SW 1271 (cell line): ENCODE data around the gene RPL23.
A peak's percentile ranks its signal among the peaks of the same experiment; 100 is the strongest.

Experiments used
- DNase-seq, 2 experiments: peaks; one replicate each; lab custom pipeline; 2025; lab: John Stamatoyannopoulos, UW

RPL23 gene

GRCh38 chr17:38853292-38854219 is at the start of gene RPL23:
Gene RPL23, minus strand, starts transcription at chr17:38853721. Its CDS starts 11 bp downstream, at chr17:38853710.
- DNase-seq: peak; percentile 88 to 98

DNA sequence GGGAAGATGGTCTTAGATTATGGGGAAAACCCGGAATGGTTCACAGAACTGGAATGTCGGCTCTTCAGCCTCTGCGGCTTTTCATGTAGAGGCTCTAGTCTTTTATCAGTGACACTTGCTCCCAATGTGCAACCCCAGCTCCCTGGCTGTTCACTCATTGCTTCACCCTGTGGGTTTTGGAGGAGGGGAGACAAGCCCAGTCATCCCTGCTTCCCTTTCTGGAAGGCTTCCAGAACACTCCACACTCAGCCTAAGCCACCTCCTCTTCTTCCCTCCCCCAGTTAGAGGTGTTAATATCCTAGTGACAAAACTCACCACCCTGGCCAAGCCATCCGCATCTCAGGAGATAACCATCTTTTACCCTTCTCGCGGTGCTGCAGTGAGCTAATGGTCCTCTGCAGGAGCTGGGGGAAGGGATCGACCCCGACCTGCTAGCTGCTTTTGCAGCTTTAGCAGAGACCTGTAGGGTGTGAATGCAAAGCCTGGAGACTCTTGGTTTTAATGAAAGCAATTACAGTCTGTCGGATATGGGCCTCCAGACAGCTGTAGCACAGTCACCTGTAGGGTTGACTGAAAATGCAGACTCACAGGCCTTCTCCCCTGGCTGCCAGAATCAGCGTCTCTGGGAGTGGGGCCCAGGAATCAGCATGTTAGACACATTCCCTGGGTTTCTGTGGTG is 47.6 kb upstream of the RPL23 start:
- peak; percentile 63 to 72 for DNase-seq

DNA sequence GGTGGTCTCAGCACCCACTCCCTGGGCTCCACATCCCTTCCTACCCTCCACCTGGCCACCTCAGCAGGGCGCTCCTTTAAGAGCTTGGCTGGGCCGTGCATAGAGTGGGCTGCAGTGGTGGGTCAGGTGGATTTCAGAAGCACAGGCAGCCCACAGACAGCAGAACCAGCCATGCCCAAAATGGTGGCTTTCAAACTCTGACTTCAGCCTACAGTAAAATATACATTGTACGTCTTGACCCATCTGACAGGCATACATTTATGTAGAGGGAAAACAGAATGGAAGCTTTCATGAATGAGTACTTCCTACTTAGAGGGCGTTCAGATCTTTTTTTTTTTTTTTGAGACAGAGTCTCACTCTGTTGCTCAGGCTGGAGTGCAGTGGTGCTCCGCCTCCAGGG is 45.9 kb upstream of the RPL23 start:
- DNase-seq: no peak

DNA sequence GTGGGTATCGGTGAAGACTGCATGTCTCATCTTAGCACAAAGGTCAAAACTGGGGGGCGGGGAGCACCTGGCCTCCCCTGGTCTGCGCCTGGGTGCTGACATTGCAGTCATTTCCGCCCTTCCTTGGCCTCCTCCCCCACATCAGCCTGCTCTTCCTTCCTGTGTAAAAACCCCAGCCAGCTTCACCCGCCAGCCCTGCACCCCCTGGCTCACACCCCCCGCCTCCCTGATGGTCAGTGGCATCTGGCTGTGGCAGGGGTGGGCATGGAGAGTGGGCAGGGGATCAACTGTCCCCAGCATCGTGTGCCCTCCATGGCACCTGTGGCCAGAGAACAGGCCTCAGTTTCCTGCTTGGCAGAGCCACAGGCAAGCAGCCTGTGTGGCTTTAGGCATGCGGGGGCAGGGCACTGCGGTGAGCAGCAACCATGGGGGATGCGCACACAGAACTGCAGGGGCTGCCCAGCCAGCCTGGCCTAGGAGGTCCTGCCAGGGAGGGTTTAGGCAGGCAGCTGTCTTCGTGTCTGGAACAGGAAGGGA is 45.4 kb upstream of the RPL23 start:
- DNase-seq: no peak

DNA sequence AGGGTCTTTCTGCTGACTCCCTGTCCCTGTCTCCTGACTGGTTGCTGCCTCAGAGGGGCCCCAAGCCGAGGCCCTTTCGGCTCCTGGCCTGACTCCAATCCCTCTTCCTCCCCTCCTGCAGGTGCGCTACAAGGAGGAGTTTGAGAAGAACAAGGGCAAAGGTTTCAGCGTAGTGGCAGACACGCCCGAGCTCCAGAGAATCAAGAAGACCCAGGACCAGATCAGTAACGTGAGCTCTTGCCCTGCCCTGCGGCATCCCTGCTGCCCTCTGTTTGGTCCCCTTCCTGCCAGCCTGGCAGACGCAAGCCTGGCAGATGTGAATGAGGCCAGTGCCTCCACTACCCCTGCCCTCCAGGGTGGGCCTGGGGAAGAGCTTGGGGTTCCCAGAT is 44.8 kb upstream of the RPL23 start:
- no peak for DNase-seq

DNA sequence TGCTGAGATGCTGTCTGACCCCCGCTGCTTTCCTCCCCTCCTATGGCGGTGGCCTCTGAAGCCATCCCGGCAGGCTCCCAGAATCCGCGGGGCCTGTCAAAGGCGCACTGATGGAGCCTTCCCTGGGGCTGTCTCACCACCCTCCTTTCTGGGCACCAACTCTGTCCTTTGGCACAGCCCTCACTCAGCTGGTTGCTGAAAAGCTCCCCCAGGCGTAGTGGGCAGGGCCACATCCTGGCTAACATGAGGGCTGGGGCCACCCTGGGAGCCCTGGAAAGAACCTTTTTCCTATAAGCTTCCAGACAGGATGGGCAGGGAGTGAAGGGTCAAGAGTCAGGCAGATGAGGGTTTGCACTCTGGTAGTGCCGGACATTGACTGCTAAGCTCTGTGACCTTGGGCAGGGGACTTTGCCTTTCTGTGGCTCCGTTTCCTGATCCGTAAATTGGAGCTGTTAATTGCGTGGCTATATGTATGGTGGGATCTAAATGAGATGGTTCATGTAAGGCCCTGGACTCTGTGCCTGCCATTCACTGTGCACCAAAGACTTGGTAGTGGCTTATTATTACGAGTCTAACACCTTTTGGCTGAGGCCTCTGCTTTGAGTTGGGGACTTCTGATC is 44.3 kb upstream of the RPL23 start:
- no peak for DNase-seq

- DNase-seq: no peak
Measured at GRCh38 chr17:38897176-38897575, 43.7 kb upstream of the RPL23 start.

DNA sequence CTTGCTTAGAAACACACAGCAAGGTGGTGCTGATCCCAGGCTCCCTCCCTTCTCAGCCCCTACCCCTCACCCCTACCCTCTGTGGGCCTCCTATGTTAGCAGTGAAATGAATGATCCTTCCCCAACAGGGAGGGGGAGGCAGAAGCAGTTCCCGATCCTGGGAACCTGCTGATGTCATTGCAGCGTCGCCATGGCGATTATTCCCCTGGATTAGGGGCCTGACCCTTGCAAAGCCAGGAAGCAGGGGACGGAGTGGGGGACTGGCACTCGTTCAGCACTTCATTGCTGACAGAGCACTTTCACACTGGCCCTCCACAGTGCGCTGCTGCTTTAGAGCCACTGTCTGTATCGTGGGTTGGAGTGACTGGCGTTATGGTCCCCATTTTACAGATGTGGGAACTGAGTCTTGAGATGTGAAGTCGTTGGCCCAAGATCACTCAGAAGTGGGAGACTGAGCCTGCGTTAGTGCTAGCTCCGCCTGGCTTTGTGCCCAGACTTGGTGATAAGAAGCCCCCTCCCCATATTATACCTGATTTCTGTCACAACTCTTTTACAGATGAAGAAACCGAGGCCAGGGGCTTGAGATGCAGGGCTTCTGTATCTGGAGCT is 42.9 kb upstream of the RPL23 start:
- no peak for DNase-seq

DNA sequence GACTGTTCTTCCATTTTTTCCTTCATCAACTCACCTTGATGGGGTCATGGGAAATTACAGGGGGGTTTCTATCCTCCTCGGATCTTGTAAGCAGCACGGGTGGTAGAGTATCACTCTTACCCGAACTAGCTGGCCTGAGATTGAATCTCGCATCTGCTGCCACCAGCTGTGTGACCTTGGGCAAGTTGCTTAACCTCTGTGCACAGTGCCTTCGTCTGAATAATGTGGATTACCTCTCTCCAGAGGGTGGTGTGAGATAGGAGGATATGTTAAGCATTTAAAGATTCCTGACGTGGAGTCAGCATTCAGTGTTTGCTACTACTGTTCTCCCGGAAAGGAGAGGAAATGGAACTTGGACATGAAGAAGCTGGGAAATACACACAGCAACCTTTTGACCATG is 40.8 kb upstream of the RPL23 start:
- DNase-seq: no peak

DNA sequence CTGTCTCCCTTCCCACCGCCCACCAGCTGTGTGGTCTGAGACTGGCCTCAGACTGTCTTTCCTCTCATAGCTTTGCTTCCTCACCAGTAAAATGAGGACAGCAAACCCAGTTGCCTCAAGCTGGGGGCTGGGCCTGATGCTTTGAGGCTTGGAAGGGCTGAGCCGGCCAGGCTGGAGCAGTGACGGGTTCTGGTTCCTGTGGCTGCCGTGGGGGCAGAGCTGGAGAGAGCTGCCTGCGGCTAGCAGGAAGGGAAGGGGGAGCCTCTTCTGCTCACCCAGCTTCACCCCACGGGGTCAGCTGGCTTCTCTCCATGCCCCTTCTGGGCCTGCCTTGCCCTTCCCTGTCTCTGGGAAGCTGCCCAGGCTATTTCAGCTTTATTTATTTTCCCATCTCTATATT is 40.1 kb upstream of the RPL23 start:
- no peak for DNase-seq

DNA sequence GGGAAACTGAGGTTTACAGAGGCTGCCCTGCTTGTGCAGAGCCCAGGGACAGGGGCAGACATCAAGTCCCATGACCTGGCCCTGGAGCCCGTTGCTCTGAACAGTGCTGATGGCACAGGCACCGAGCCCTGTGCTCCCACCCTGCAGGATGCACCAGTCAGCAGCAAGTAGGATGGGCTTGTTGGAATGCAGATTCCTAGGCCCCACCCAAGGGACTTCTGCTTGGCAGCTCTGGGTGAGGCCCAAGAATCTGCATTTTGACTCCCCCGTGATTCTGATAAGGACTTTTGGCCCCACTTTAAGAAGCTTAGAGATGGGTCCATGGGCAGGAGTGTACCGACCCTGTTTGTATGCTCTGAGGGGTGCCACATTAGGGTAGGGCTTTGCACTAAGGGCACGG is 39.6 kb upstream of the RPL23 start:
- no peak for DNase-seq

GRCh38 chr17:38892620-38893019 is 39.1 kb upstream of the RPL23 start:
- DNase-seq: no peak

- DNase-seq: no peak
Measured at GRCh38 chr17:38892083-38892482, 38.6 kb upstream of the RPL23 start.

DNA sequence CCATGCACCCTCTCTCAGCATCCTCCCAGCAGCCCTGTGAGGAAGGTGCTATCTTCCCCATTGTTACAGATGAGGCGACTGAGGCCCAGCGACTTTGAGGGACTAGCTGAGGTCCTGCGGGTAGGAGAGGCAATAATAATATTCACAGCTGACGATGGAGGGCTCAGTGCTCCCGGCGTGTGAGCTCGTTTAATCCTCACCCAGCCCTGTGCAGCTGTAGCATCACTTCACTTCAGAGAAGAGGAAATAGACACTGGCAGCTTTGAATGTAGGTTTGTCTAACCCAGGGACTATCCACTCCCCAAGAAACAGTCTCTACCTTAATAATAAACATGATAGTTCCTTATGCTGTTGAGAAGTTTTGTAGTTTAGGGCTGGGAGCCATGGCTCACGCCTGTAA is 37.9 kb upstream of the RPL23 start:
- DNase-seq: no peak

DNA sequence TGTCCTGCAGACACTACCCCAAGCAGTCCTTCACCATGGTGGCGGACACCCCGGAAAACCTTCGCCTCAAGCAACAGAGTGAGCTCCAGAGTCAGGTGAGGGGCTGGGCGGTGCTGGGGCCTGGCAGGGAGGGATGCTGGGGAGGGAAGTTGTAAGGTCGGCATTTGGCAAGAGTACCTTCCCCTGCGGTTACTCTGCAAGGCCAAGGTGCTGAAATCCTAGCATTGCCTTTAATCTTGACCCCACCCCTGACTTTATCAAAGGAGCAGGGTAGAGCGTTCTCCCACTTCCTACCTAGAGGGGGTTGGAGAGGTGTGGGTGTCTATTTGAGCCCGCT is 36.9 kb upstream of the RPL23 start:
- no peak for DNase-seq

DNA sequence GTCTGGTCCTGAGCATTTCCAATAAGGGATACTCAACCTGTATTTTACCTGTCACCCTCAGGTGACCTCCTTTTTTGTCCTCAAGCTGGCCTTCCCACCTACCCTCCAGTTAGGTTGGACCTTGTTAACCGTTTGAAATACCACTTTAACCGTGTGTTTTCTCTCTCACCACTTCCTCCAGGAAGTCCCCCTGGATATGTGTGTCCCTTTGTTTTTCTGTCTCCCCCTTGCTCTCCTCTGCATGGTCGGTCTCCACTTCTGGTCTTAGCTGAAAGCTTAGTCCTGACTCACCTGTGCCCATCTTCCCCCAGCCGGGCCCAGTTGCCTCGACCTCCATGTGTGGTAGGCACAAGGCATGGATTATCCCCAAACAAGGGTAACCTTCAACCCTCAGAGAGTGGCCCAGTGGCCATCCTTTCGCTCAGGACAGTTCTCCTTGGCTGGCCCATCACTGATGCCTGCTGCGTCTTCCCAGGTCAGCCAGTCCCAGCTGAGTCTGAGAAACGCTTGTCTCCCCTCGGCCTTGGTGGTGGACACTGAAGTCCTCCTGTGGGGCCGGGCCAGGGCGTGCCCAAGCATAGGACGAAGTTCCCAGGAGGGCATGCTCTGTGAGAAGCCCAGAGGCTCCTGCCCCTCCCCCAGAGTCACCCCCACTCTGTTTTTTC is 36.4 kb upstream of the RPL23 start:
- no peak for DNase-seq

DNA sequence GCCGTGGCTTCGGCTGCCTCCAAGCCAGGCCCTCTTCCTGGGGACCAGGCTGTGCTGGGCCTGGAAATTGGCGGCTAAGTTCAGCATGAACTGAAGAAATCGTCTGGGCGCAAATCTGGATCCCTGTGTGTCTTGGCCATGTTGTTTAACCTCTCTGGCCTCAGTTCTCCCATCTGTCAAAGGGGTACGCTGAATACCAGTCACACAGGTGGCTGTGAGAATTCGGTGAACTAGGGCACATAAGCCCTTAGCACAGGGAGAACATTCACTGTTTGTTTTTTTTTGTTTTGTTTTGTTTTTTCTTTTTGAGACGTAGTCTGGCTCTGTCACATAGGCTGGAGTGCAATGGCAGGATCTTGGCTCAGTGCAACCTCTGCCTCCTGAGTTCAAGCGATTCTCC is 35.3 kb upstream of the RPL23 start:
- no peak for DNase-seq

GRCh38 chr17:38886643-38887010 is 33.1 kb upstream of the RPL23 start:
- DNase-seq: no peak

GRCh38 chr17:38885728-38886642 is 32.5 kb upstream of the RPL23 start:
- DNase-seq: no peak

DNA sequence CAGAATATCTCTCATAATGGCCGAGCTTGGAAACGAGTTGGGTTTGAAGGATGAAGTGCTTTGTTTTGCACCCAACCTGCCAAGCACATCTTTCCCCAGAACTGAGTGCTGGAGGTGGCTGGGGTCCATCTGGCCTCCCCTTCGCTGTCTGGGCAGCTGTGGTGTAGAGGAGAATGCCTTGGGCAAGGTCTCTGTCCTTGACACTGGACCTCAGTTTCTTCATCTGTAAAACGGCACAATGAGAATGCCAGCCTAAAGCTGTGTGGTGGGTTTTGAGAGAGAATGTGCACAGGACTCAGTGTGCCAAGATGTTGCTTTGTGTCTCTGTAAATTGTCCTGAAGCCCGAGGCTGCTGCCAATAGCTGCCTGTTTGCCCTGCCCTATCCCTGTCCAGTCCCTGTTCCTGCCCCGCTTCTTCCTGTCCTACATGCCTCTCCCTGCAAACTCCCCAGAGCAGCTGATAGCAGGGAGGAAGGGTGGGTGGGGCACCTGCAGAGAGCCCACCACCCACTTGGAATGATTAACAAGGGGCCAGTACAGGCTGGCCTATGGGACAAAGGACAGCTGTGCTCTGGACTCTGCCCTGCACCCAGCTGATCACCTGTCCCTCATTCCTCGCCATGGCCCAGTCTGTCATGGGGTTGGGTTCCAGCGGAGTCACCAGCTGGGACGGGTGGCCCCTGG is 31.7 kb upstream of the RPL23 start:
- DNase-seq: no peak
